K562 (cell line): Measurements from ENCODE around the gene TOX2. TPM values are rescaled to one million over a fixed set of nuclear protein-coding genes. Genes with fewer than 3 reads are reported as not detected.

Experiments used
- ATAC-seq: fragments of 200-7000 bp; cut with Tn5 transposase; 3 replicates; pipeline ENCODE4 v1.9.1; 2020; ENCODE audit warnings: moderate library complexity
- BruUV-seq: library from RNA; stranded (reverse); fragments of 400-500 nt; replicated peaks from 2 replicates; lab custom pipeline; 2021; lab: Mats Ljungman, UMichigan
- CTCF ChIA-PET: fragments of 300-600 bp; formaldehyde crosslinking; extraction: SDS; loops from one replicate; lab custom pipeline; 2021; ENCODE audit warnings: low intra/inter-chr PET ratio; lab: Yijun Ruan, JAX
- POLR2A ChIA-PET: fragments of 300-600, 350-650 bp; sonication (Branson Sonifier 250); formaldehyde crosslinking; extraction: SDS; loops from one replicate; lab custom pipeline; 2021; ENCODE audit warnings: antibody characterized with exemption, inconsistent platforms; lab: Yijun Ruan, JAX
- DNase-seq, 4 experiments: peaks; one replicate each; pipeline versions ENCODE4 v3.0.0 to v3.0.0-alpha.2; 2011 to 2018; ENCODE audit warnings: low spot score in 3 of 4, mixed read lengths in 3 of 4; ENCODE audit errors: extremely low read depth in 1 of 4
- FAIRE-seq: peaks from 2 replicates; lab custom pipeline; 2011; peaks lifted over from hg19 to GRCh38; lab: Jason Lieb, UNC
- H2AFZ ChIP-seq: 2 replicates; pipeline ENCODE4 v1.6.0; 2011; ENCODE audit warnings: low read depth, low read length, control low read depth, inconsistent platforms
- H3K27ac ChIP-seq: fragments of 200-600 bp; 3 replicates; pipeline ENCODE4 v1.8.0; 2011; ENCODE audit warnings: low read depth, mild to moderate bottlenecking, control low read depth, inconsistent platforms, low read length, moderate library complexity, mixed read lengths; ENCODE audit errors: extremely low read depth
- H3K27me3 ChIP-seq, 2 experiments: fragments of 300-600 bp in 1 of 2; 2 replicates in 1 of 2; 3 replicates in 1 of 2; pipeline versions ENCODE4 v1.6.0 to v1.8.0; 2011; ENCODE audit warnings: inconsistent platforms in 2 of 2, low read length in 2 of 2, mild to moderate bottlenecking in 1 of 2, mixed read lengths in 1 of 2, moderate library complexity in 1 of 2; ENCODE audit not compliant: control insufficient read depth in 2 of 2, insufficient read depth in 2 of 2
- H3K36me3 ChIP-seq: fragments of 300-600 bp; 3 replicates; pipeline ENCODE4 v1.8.0; 2011; ENCODE audit warnings: mild to moderate bottlenecking, low read length, inconsistent platforms; ENCODE audit not compliant: control insufficient read depth, insufficient read depth
- H3K4me1 ChIP-seq, 2 experiments: fragments of 200-600 bp in 1 of 2; replicated peaks in 1 of 2; 2 replicates in 1 of 2; 3 replicates in 1 of 2; pipeline versions ENCODE4 v1.5.1 to v1.8.0; 2011; ENCODE audit warnings: inconsistent platforms in 2 of 2, low read length in 2 of 2, mild to moderate bottlenecking in 1 of 2, mixed read lengths in 1 of 2, moderate library complexity in 1 of 2; ENCODE audit not compliant: control insufficient read depth in 2 of 2, insufficient read depth in 2 of 2
- H3K4me2 ChIP-seq: 2 replicates; pipeline ENCODE4 v1.6.1; 2011; ENCODE audit warnings: low read length, control low read depth, inconsistent platforms, mixed read lengths; ENCODE audit not compliant: insufficient read depth
- H3K4me3 ChIP-seq: fragments of 200-600 bp; sonication (generic), shearing (Covaris generic); 2 replicates; pipeline ENCODE4 v1.5.1; 2016; ENCODE audit warnings: control low read depth, inconsistent platforms
- H3K79me2 ChIP-seq: fragments of 200-600 bp; 3 replicates; pipeline ENCODE4 v1.8.0; 2011; ENCODE audit warnings: low read length, inconsistent platforms; ENCODE audit not compliant: control insufficient read depth, insufficient read depth
- H3K9ac ChIP-seq, 2 experiments: 2 replicates each; pipeline versions ENCODE4 v1.6.0 to v1.6.1; 2011; ENCODE audit warnings: low read depth in 2 of 2, low read length in 2 of 2, control low read depth in 1 of 2, inconsistent platforms in 1 of 2, mild to moderate bottlenecking in 1 of 2, mixed read lengths in 1 of 2; ENCODE audit not compliant: insufficient read depth in 1 of 2
- H3K9me1 ChIP-seq: one replicate; pipeline ENCODE4 v1.6.0; 2011; ENCODE audit warnings: inconsistent platforms, mild to moderate bottlenecking, low read length, moderate library complexity; ENCODE audit not compliant: control insufficient read depth, insufficient read depth
- H3K9me3 ChIP-seq: replicated peaks from 2 replicates; pipeline ENCODE4 v1.5.1; 2011; ENCODE audit warnings: low read depth, low read length, inconsistent platforms; ENCODE audit not compliant: control insufficient read depth, insufficient read depth
- H4K20me1 ChIP-seq: replicated peaks from 2 replicates; pipeline ENCODE4 v1.6.1; 2011; ENCODE audit warnings: low read length, inconsistent platforms, mixed read lengths; ENCODE audit not compliant: control insufficient read depth, insufficient read depth
- ARHGAP35 ChIP-seq: fragments of 450-650 bp; IDR thresholded peaks from 2 replicates; pipeline ENCODE4 v1.6.1; 2018; ENCODE audit not compliant: partially characterized antibody
- BHLHE40 ChIP-seq: IDR thresholded peaks from 2 replicates; pipeline ENCODE4 v1.6.1; 2011; ENCODE audit warnings: low read length, improper control_type of control experiment
- BRCA1 ChIP-seq, 2 experiments: fragments of 450-650 bp in 1 of 2; sonication (generic) in 1 of 2; formaldehyde crosslinking in 1 of 2; IDR thresholded peaks; 2 replicates each; pipeline versions ENCODE4 v1.5.0 to v1.6.1; 2017 to 2020; ENCODE audit warnings: mild to moderate bottlenecking in 1 of 2, missing genetic modification reagents in 1 of 2
- GTF2E2 ChIP-seq: fragments of 200-800 bp; sonication (Bioruptor generic); IDR thresholded peaks from 2 replicates; pipeline ENCODE4 v1.6.1; 2016; ENCODE audit warnings: missing genetic modification characterization, missing compliant biosample characterization
- MCM5 ChIP-seq: fragments of 450-650 bp; IDR thresholded peaks from 2 replicates; pipeline ENCODE4 v1.6.1; 2016; ENCODE audit warnings: low read depth
- MYNN ChIP-seq, 2 experiments: sonication (generic); formaldehyde crosslinking in 1 of 2; IDR thresholded peaks; 2 replicates each; pipeline versions ENCODE4 v1.5.0 to v1.6.1; 2016 to 2020; ENCODE audit warnings: antibody characterized with exemption in 1 of 2, missing genetic modification reagents in 1 of 2
- NR1H2 ChIP-seq: sonication (generic); formaldehyde crosslinking; IDR thresholded peaks from 2 replicates; pipeline ENCODE4 v1.4.0; 2020; ENCODE audit warnings: mild to moderate bottlenecking, missing genetic modification reagents
- NR2C2 ChIP-seq, 2 experiments: fragments of 200-800 bp in 1 of 2; sonication (Bioruptor generic) in 1 of 2; sonication (generic) in 1 of 2; formaldehyde crosslinking in 1 of 2; IDR thresholded peaks; 2 replicates each; pipeline versions ENCODE4 v1.6.1 to v1.8.0; 2016 to 2022; ENCODE audit warnings: mild to moderate bottlenecking in 1 of 2, missing compliant biosample characterization in 1 of 2, missing genetic modification characterization in 1 of 2, missing genetic modification reagents in 1 of 2
- RFX1 ChIP-seq: fragments of 450-650 bp; IDR thresholded peaks from 2 replicates; pipeline ENCODE4 v1.6.1; 2016; ENCODE audit warnings: mild to moderate bottlenecking, moderate library complexity
- RFX5 ChIP-seq: IDR thresholded peaks from 2 replicates; pipeline ENCODE4 v1.6.1; 2011; ENCODE audit warnings: low read depth, mild to moderate bottlenecking, improper control_type of control experiment, low read length
- SIN3A ChIP-seq, 2 experiments: fragments of 150-350 bp in 1 of 2; IDR thresholded peaks; 2 replicates each; pipeline ENCODE4 v1.6.1; 2011 to 2016; ENCODE audit warnings: borderline replicate concordance in 2 of 2, low read depth in 2 of 2, low read length in 2 of 2, mild to moderate bottlenecking in 2 of 2, moderate library complexity in 2 of 2; ENCODE audit not compliant: control insufficient read depth in 1 of 2
- SMAD3 ChIP-seq: fragments of 450-650 bp; formaldehyde crosslinking; conservative IDR thresholded peaks from 2 replicates; pipeline ENCODE4 v1.4.0; 2020; ENCODE audit warnings: mild to moderate bottlenecking
- SPI1 ChIP-seq: IDR thresholded peaks from 2 replicates; pipeline ENCODE4 v1.6.1; 2011; ENCODE audit warnings: low read depth, low read length, control low read depth, borderline replicate concordance
- TAL1 ChIP-seq: fragments of 450-650 bp; IDR thresholded peaks from 2 replicates; pipeline ENCODE4 v1.6.1; 2016; ENCODE audit warnings: mild to moderate bottlenecking
- ZNF133 ChIP-seq: fragments of 250-450 bp; sonication (Bioruptor Pico); IDR thresholded peaks from 2 replicates; pipeline ENCODE4 v1.4.0; 2020; ENCODE audit warnings: mild to moderate bottlenecking
- ZNF232 ChIP-seq: sonication (generic); formaldehyde crosslinking; IDR thresholded peaks from 2 replicates; pipeline ENCODE4 v1.8.0; 2022; ENCODE audit warnings: mild to moderate bottlenecking, missing genetic modification reagents
- ZNF589 ChIP-seq: fragments of 200-800 bp; sonication (Bioruptor generic); IDR thresholded peaks from 2 replicates; pipeline ENCODE4 v1.6.1; 2016; ENCODE audit warnings: low read depth, missing genetic modification characterization, missing compliant biosample characterization
- WGBS: fragments of 100-300 bp; shearing (Covaris generic); methylation state at CpG from one replicate; pipeline ENCODE4 v1.1.6; 2016; ENCODE audit warnings: low coverage, mixed read lengths; ENCODE audit not compliant: insufficient coverage; ENCODE audit errors: missing lambda C conversion rate; 5-methylcytosine and 5-hydroxymethylcytosine counted together
- in situ Hi-C: fragments of 300-500 bp; cut with MboI; formaldehyde crosslinking; loops from 4 replicates; pipeline ENCODE4 v1.15.0; 2018; ENCODE audit warnings: inconsistent platforms, mixed read lengths
- intact Hi-C: fragments of 100-400 bp; cut with micrococcal nuclease; formaldehyde crosslinking; loops from 2 replicates; pipeline ENCODE4 v1.14.2; 2022
- polyA plus RNA-seq, 8 experiments: library from polyadenylated mRNA; depleted of rRNA in 4 of 8; stranded (reverse) in 5 of 8; unstranded in 3 of 8; fragments of >200 nt; fragmentation: Nextera tagmentation in 2 of 8; fragmentation: Illumina TruSeq in 1 of 8; extraction: Ambion mirVana in 2 of 8; extraction: Trizol in 1 of 8; gene quantifications; 2 replicates each; pipeline versions ENCODE4 v1.2.1 to v1.2.3, GENCODE V29; 2011 to 2014; ENCODE audit warnings: inconsistent platforms in 1 of 8, missing spikeins in 1 of 8
- total RNA-seq, 7 experiments: library from RNA; depleted of rRNA in 6 of 7; stranded (reverse); fragments of >200 nt in 6 of 7; fragmentation: Illumina TruSeq in 2 of 7; extraction: Trizol in 2 of 7; gene quantifications; 2 replicates each; pipeline versions ENCODE4 v1.2.1 to v1.2.3, GENCODE V29; 2011 to 2021; ENCODE audit warnings: low replicate concordance in 1 of 7
- TF ChIP-seq, protein P1 (sequence below): fragments of 250-450 bp; sonication (Bioruptor Pico); IDR thresholded peaks from 2 replicates; pipeline ENCODE4 v1.5.0; 2020; ENCODE audit warnings: mild to moderate bottlenecking
- TF ChIP-seq, protein P2 (sequence below): fragments of 250-450 bp; sonication (Bioruptor Pico); IDR thresholded peaks from 2 replicates; pipeline ENCODE4 v1.4.0; 2020; ENCODE audit warnings: mild to moderate bottlenecking, moderate library complexity

Gene TOX2
- total and polyA plus RNA-seq, 9 of the 15 experiments (the other 6 are each of a cell fraction or from before 2014, with no cell fraction given), result not detected

DNA sequence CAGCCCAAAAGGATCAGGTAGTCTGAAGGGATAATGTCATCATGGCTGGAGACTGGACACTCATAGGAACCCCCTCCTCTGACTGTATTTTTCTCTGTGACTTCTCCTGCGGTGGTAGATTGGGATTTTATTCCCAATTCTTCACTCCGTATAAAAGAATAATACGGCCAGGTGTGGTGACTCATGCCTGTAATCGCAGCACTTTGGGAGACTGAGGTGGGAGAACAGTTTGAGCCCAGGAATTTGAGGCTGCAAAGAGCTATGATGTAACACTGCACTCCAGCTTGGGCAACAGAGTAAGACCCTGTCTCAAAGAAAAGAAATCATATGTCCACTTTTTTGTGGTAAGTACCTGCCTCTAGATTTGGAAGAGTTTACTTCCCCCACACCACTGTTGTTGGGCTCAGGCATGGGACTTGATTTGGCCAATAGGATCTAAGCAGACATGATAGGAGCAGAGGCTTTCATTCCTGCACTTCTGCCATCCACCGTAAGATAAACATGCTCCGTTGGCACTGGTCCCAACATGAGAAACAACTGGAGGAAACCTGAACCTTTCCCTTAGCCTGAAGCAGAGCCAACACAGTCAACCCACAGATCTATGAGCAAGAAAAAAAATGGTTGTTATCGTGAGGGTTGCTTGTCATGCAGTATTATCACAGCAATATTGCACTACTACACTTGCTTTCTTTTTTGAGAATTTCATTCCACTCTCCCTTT, 190.3 kb downstream of the TOX2 start:
- CTCF ChIA-PET, result no interaction called here
- no peak overlapping the region for H3K4me3 ChIP-seq
- POLR2A ChIA-PET, result interaction anchor here (0.6 kb wide), 1 partner anchor 1718 kb away, joined by 3 read pairs; no protein-coding TSS in a partner anchor
- ATAC-seq (no peak), FAIRE-seq (no peak)
- TF ChIP-seq ZNF133 (CRISPR knock-in tag) (no peak), MCM5 (no peak), BHLHE40 (no peak), SMAD3 (CRISPR knock-in tag) (no peak), TAL1 (no peak), ZNF232 (CRISPR knock-in tag) (no peak), BRCA1 (IDR thresholded peaks at IDR 0.05) (no peak), BRCA1 (CRISPR knock-in tag; IDR thresholded peaks at IDR 0.05) (no peak), ZNF589 (CRISPR knock-in tag) (no peak), SIN3A (IDR thresholded peaks at IDR 0.05; ENCODE audit: borderline replicate concordance in 2 of 2, control insufficient read depth in 1 of 2, low read depth in 2 of 2, low read length in 2 of 2) (no peak), MYNN (IDR thresholded peaks at IDR 0.05) (no peak), MYNN (CRISPR knock-in tag; IDR thresholded peaks at IDR 0.05) (no peak), RFX5 (no peak), NR1H2 (CRISPR knock-in tag) (no peak), NR2C2 (CRISPR knock-in tag; IDR thresholded peaks at IDR 0.05) (no peak), NR2C2 (tag; IDR thresholded peaks at IDR 0.05) (no peak), ARHGAP35 (no peak), GTF2E2 (no peak), SPI1 (no peak), RFX1 (no peak)
- TF ChIP-seq, protein P1, sequence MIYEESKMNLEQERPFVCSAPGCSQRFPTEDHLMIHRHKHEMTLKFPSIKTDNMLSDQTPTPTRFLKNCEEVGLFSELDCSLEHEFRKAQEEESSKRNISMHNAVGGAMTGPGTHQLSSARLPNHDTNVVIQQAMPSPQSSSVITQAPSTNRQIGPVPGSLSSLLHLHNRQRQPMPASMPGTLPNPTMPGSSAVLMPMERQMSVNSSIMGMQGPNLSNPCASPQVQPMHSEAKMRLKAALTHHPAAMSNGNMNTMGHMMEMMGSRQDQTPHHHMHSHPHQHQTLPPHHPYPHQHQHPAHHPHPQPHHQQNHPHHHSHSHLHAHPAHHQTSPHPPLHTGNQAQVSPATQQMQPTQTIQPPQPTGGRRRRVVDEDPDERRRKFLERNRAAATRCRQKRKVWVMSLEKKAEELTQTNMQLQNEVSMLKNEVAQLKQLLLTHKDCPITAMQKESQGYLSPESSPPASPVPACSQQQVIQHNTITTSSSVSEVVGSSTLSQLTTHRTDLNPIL, result no peak
- TF ChIP-seq, protein P2, sequence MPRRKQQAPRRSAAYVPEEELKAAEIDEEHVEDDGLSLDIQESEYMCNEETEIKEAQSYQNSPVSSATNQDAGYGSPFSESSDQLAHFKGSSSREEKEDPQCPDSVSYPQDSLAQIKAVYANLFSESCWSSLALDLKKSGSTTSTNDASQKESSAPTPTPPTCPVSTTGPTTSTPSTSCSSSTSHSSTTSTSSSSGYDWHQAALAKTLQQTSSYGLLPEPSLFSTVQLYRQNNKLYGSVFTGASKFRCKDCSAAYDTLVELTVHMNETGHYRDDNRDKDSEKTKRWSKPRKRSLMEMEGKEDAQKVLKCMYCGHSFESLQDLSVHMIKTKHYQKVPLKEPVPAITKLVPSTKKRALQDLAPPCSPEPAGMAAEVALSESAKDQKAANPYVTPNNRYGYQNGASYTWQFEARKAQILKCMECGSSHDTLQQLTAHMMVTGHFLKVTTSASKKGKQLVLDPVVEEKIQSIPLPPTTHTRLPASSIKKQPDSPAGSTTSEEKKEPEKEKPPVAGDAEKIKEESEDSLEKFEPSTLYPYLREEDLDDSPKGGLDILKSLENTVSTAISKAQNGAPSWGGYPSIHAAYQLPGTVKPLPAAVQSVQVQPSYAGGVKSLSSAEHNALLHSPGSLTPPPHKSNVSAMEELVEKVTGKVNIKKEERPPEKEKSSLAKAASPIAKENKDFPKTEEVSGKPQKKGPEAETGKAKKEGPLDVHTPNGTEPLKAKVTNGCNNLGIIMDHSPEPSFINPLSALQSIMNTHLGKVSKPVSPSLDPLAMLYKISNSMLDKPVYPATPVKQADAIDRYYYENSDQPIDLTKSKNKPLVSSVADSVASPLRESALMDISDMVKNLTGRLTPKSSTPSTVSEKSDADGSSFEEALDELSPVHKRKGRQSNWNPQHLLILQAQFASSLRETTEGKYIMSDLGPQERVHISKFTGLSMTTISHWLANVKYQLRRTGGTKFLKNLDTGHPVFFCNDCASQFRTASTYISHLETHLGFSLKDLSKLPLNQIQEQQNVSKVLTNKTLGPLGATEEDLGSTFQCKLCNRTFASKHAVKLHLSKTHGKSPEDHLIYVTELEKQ (CRISPR knock-in tag), result no peak
- TF ChIP-seq, all 486 proteins: peak for 0
- H3K27ac ChIP-seq, result no peak overlapping the region
- WGBS, result 1% methylated on average over 7 of the region's 7 CpGs
- in situ Hi-C loops (no loop called here), intact Hi-C loops (no loop called here)
- no peak overlapping the region for H3K4me2 ChIP-seq
- no peaks in the 10 kb centered on the region for H3K36me3 ChIP-seq
- H2AFZ ChIP-seq, result no peak overlapping the region
- no peaks in the 10 kb centered on the region for H4K20me1 ChIP-seq
- DNase-seq, result no peak
- H3K9me3 ChIP-seq, result no peaks in the 10 kb centered on the region
- H3K9ac ChIP-seq, result no peak overlapping the region
- H3K4me1 ChIP-seq, result no peaks in the 10 kb centered on the region
- H3K79me2 ChIP-seq, result no peaks in the 10 kb centered on the region
- BruUV-seq, result no TSS peak
- no peaks in the 10 kb centered on the region; a peak in 1 of 5 replicates for H3K27me3 ChIP-seq
- no peaks in the 10 kb centered on the region for H3K9me1 ChIP-seq
